Ovary (tissue), 9 donors: Measurements from ENCODE around the gene HSD3B7. TPM values are rescaled to one million over a fixed set of nuclear protein-coding genes. Genes with fewer than 3 reads are reported as not detected.
A peak's percentile ranks its signal among the peaks of the same experiment; 100 is the strongest.

Experiments used
- DNase-seq, 5 donors: peaks; one replicate each; pipeline ENCODE4 v3.0.0-alpha.2; 2019 to 2020
- H3K27ac ChIP-seq, 2 donors: fragments of 200-600 bp; one replicate each; pipeline versions ENCODE4 v1.5.1 to v1.8.0; 2019 to 2022
- H3K27me3 ChIP-seq: fragments of 200-600 bp; one replicate; pipeline ENCODE4 v1.8.0; 2022
- H3K36me3 ChIP-seq: fragments of 200-600 bp; sonication (generic); one replicate; pipeline ENCODE4 v1.5.1; 2019
- H3K4me1 ChIP-seq: one replicate; pipeline ENCODE4 v1.8.1; 2013; ENCODE audit warnings: mild to moderate bottlenecking, moderate library complexity; ENCODE audit not compliant: insufficient read depth
- H3K4me3 ChIP-seq: fragments of 200-600 bp; sonication (generic); one replicate; pipeline ENCODE4 v1.5.1; 2017
- H3K9me3 ChIP-seq, 2 donors: fragments of 200-600 bp in 1 of 2; sonication (generic) in 1 of 2; one replicate each; pipeline versions ENCODE4 v1.5.1 to v1.8.1; 2013 to 2019; ENCODE audit warnings: mild to moderate bottlenecking in 1 of 2, moderate library complexity in 1 of 2
- CTCF ChIP-seq, 3 donors: fragments of 450-650 bp in 2 of 3; fragments of 200-600 bp in 1 of 3; IDR thresholded peaks; one replicate each; pipeline versions ENCODE4 v1.5.1 to v1.8.0; 2016 to 2022; ENCODE audit warnings: antibody characterized with exemption in 3 of 3, mild to moderate bottlenecking in 1 of 3
- EP300 ChIP-seq: sonication (generic); formaldehyde crosslinking; IDR thresholded peaks from one replicate; pipeline ENCODE4 v1.6.1; 2017; ENCODE audit warnings: antibody characterized with exemption
- POLR2A ChIP-seq: fragments of 450-650 bp; IDR thresholded peaks from one replicate; pipeline ENCODE4 v1.6.1; 2017; ENCODE audit warnings: antibody characterized with exemption, mild to moderate bottlenecking, moderate library complexity
- WGBS, 3 donors: extraction: QIAGEN DNeasy Blood & Tissue Kit in 1 of 3; methylation state at CpG; one replicate each; pipeline versions ENCODE4 v1.1.5 to v1.1.7; 2013 to 2017; 5-methylcytosine and 5-hydroxymethylcytosine counted together
- intact Hi-C, 4 donors: fragments of 100-400 bp; cut with DNase I; formaldehyde crosslinking; loops; one replicate each; pipeline versions ENCODE4 v1.11.0 to v1.15.1; 2022 to 2023
- polyA plus RNA-seq, 2 donors: library from polyadenylated mRNA; stranded (reverse); fragments of 200-250 nt in 1 of 2; fragments of 350-450 nt in 1 of 2; fragmentation: Illumina TruSeq in 1 of 2; extraction: RNeasy Lipid Tissue Mini Kit (QIAGEN cat#74804) in 1 of 2; gene quantifications; one replicate each; pipeline ENCODE4 v1.2.3, GENCODE V29; 2013 to 2014
- total RNA-seq, 7 donors: library from RNA; depleted of rRNA in 2 of 7; stranded (reverse); fragments of >200 nt in 2 of 7; fragmentation: NEBNext Ultra II Directional in 3 of 7; extraction: Animal tissue kit (Norgen Biotek cat#: 25700) in 3 of 7; gene quantifications; one replicate each; pipeline versions ENCODE4 v1.1.0 to v1.2.4, GENCODE V29; 2016 to 2023
- donor health status: DM: no; HTN: no; CAD: no; lungs with moderate emphysema.
- donor health status: DM: no; HTN: no; CAD: no.
- donor health status: Bipolar disorder and iron deficiency.
- donor health status: DM: yes; HTN: yes; CAD: no.
- donor health status: DM: no; HTN: no; CAD: no.
- donor health status: DM: yes; HTN: yes; CAD: no.

The HSD3B7 gene
- total and polyA plus RNA-seq, 9 donors, result 3.9 to 24.5 (median 9.9) TPM

GRCh38 chr16:30958175-30959079 lies 26.6 kb upstream of the HSD3B7 start:
- intact Hi-C loops, result loop anchor here in 1 of 4 donors (10.0 kb wide), 1 partner anchor 156 kb away; the partner anchor contains the start of gene KAT8
- DNase-seq, result peak in 3 of 5 donors; percentile 56 to 80 (median 65)
- TF ChIP-seq EP300, result no peak
- no peak for TF ChIP-seq CTCF (IDR thresholded peaks at IDR 0.05)
- no peak for TF ChIP-seq POLR2A

GRCh38 chr16:30961384-30961783 lies 23.6 kb upstream of the HSD3B7 start:
- WGBS, 3 donors, result 89 to 92% (median 91%) methylated on average over 11 of the region's 11 CpGs
- no peaks in the 10 kb centered on the region for H3K36me3 ChIP-seq
- H3K27ac ChIP-seq, result no peak overlapping the region
- H3K4me1 ChIP-seq, result peaks cover 9% of the 10 kb centered on the region
- intact Hi-C loops, result loop anchor here in 1 of 4 donors (10.0 kb wide), 1 partner anchor 223 kb away; the partner anchor contains the start of gene FUS
- H3K9me3 ChIP-seq, result no peaks in the 10 kb centered on the region
- no peak overlapping the region for H3K4me3 ChIP-seq
- no peaks in the 10 kb centered on the region for H3K27me3 ChIP-seq
- DNase-seq, result no peak
- no peak for TF ChIP-seq EP300
- no peak for TF ChIP-seq POLR2A
- TF ChIP-seq CTCF (IDR thresholded peaks at IDR 0.05), result no peak

More at GRCh38 chr16:30958175-30959079, 26.6 kb upstream of the HSD3B7 start:
- peak overlapping the region; percentile 97 to 98 for H3K27ac ChIP-seq
- H3K4me1 ChIP-seq, result peaks cover 11% of the 10 kb centered on the region
- no peaks in the 10 kb centered on the region for H3K36me3 ChIP-seq
- peak overlapping the region; percentile 82 for H3K4me3 ChIP-seq
- no peaks in the 10 kb centered on the region for H3K9me3 ChIP-seq
- WGBS, 3 donors, result 5 to 14% (median 11%) methylated on average over 25 to 55 of the region's 55 CpGs
- H3K27me3 ChIP-seq, result no peaks in the 10 kb centered on the region

GRCh38 chr16:30963925-30964511 lies 21.0 kb upstream of the HSD3B7 start:
- TF ChIP-seq EP300 (no peak), CTCF (IDR thresholded peaks at IDR 0.05) (no peak), POLR2A (no peak)
- Histone ChIP-seq H3K4me3 (no peak overlapping the region), H3K36me3 (no peaks in the 10 kb centered on the region), H3K27me3 (no peaks in the 10 kb centered on the region), H3K9me3 (no peaks in the 10 kb centered on the region), H3K4me1 (peaks cover 1% of the 10 kb centered on the region), H3K27ac (no peak overlapping the region)
- DNase-seq, result no peak
- intact Hi-C loops, result loop anchor here in 1 of 4 donors (10.0 kb wide), 1 partner anchor 221 kb away; the partner anchor contains the start of gene FUS
- 89% methylated on average over 18 of the region's 18 CpGs for WGBS, 3 donors

- H3K4me3 ChIP-seq, result no peak overlapping the region
- no peaks in the 10 kb centered on the region for H3K36me3 ChIP-seq
- intact Hi-C loops, result loop anchor here in 1 of 4 donors (10.0 kb wide), 1 partner anchor 220 kb away; the partner anchor contains the start of gene FUS
- TF ChIP-seq POLR2A, result no peak
- TF ChIP-seq CTCF (IDR thresholded peaks at IDR 0.05), result no peak
- TF ChIP-seq EP300, result no peak
- H3K27me3 ChIP-seq, result no peaks in the 10 kb centered on the region
- 81 to 86% (median 85%) methylated on average over 32 to 33 of the region's 33 CpGs for WGBS, 3 donors
- H3K4me1 ChIP-seq, result no peaks in the 10 kb centered on the region
- no peaks in the 10 kb centered on the region for H3K9me3 ChIP-seq
- H3K27ac ChIP-seq, result no peak overlapping the region
- DNase-seq, result no peak
Observed at GRCh38 chr16:30964574-30965226, 20.3 kb upstream of the HSD3B7 start.
